ENCODE data around the gene FDXACB1. TPM values are rescaled to one million over a fixed set of nuclear protein-coding genes. Genes with fewer than 3 reads are reported as not detected.

The FDXACB1 gene
- total and polyA plus RNA-seq, 9 of the 15 experiments (the other 6 are each of a cell fraction or from before 2014, with no cell fraction given): 3.2 to 7.5 (median 5.3) TPM

GRCh38 chr11:111841370-111842053, 37.5 kb downstream of the FDXACB1 start (continued):
- TF ChIP-seq FOXK2 (conservative IDR thresholded peaks at IDR 0.05 in 1 of 2, IDR thresholded peaks at IDR 0.05 in 1 of 2; ENCODE audit: low read depth in 2 of 2) (no peak), TOE1 (IDR thresholded peaks at IDR 0.05; ENCODE audit: borderline replicate concordance) (0 out of 2 replicates have a peak, but pooled peaks have one; percentile 33), TOE1 (CRISPR knock-in tag; IDR thresholded peaks at IDR 0.05; ENCODE audit: borderline replicate concordance, low read depth) (no peak), SRSF9 (IDR thresholded peaks at IDR 0.05; ENCODE audit: borderline replicate concordance, low read depth, low read length) (no peak), CREBBP (IDR thresholded peaks at IDR 0.05; ENCODE audit: low read depth, low read length) (no peak), SMAD2 (IDR thresholded peaks at IDR 0.05; ENCODE audit: low read depth, low read length) (no peak), HLTF (IDR thresholded peaks at IDR 0.05) (no peak), NFE2 (IDR thresholded peaks at IDR 0.05; ENCODE audit: low read depth) (0 out of 2 replicates have a peak, but pooled peaks have one; percentile 6), ZNF197 (CRISPR knock-in tag; IDR thresholded peaks at IDR 0.05; ENCODE audit: low read depth) (no peak), CEBPB (tag; IDR thresholded peaks at IDR 0.05) (0 out of 2 replicates have a peak, but pooled peaks have one; percentile 13), CAMTA2 (CRISPR knock-in tag; conservative IDR thresholded peaks at IDR 0.05) (no peak), ZNF609 (CRISPR knock-in tag; IDR thresholded peaks at IDR 0.05; ENCODE audit: borderline replicate concordance) (no peak), GATAD2B (IDR thresholded peaks at IDR 0.05; ENCODE audit: borderline replicate concordance) (peak; percentile 71; the same call in 1 of the 2 replicates), POLR2H (tag; IDR thresholded peaks at IDR 0.05; ENCODE audit: low read depth) (no peak), KLF1 (tag; IDR thresholded peaks at IDR 0.05) (no peak)
- TF ChIP-seq, protein P1, sequence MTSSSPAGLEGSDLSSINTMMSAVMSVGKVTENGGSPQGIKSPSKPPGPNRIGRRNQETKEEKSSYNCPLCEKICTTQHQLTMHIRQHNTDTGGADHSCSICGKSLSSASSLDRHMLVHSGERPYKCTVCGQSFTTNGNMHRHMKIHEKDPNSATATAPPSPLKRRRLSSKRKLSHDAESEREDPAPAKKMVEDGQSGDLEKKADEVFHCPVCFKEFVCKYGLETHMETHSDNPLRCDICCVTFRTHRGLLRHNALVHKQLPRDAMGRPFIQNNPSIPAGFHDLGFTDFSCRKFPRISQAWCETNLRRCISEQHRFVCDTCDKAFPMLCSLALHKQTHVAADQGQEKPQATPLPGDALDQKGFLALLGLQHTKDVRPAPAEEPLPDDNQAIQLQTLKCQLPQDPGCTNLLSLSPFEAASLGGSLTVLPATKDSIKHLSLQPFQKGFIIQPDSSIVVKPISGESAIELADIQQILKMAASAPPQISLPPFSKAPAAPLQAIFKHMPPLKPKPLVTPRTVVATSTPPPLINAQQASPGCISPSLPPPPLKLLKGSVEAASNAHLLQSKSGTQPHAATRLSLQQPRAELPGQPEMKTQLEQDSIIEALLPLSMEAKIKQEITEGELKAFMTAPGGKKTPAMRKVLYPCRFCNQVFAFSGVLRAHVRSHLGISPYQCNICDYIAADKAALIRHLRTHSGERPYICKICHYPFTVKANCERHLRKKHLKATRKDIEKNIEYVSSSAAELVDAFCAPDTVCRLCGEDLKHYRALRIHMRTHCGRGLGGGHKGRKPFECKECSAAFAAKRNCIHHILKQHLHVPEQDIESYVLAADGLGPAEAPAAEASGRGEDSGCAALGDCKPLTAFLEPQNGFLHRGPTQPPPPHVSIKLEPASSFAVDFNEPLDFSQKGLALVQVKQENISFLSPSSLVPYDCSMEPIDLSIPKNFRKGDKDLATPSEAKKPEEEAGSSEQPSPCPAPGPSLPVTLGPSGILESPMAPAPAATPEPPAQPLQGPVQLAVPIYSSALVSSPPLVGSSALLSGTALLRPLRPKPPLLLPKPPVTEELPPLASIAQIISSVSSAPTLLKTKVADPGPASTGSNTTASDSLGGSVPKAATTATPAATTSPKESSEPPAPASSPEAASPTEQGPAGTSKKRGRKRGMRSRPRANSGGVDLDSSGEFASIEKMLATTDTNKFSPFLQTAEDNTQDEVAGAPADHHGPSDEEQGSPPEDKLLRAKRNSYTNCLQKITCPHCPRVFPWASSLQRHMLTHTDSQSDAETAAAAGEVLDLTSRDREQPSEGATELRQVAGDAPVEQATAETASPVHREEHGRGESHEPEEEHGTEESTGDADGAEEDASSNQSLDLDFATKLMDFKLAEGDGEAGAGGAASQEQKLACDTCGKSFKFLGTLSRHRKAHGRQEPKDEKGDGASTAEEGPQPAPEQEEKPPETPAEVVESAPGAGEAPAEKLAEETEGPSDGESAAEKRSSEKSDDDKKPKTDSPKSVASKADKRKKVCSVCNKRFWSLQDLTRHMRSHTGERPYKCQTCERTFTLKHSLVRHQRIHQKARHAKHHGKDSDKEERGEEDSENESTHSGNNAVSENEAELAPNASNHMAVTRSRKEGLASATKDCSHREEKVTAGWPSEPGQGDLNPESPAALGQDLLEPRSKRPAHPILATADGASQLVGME (CRISPR knock-in tag; IDR thresholded peaks at IDR 0.05): no peak

All from K562 (cell line).